HG02943 (cell line): ENCODE results near the gene CREB3L1.
A peak's percentile ranks its signal among the peaks of the same experiment; 100 is the strongest.

Experiments
- ATAC-seq: cut with Tn5 transposase; IDR thresholded peaks from one replicate; pipeline ENCODE4 v1.9.1; 2021; ENCODE audit warnings: mild to moderate bottlenecking, low read depth, moderate library complexity; ENCODE audit not compliant: unreplicated experiment

Gene CREB3L1

DNA sequence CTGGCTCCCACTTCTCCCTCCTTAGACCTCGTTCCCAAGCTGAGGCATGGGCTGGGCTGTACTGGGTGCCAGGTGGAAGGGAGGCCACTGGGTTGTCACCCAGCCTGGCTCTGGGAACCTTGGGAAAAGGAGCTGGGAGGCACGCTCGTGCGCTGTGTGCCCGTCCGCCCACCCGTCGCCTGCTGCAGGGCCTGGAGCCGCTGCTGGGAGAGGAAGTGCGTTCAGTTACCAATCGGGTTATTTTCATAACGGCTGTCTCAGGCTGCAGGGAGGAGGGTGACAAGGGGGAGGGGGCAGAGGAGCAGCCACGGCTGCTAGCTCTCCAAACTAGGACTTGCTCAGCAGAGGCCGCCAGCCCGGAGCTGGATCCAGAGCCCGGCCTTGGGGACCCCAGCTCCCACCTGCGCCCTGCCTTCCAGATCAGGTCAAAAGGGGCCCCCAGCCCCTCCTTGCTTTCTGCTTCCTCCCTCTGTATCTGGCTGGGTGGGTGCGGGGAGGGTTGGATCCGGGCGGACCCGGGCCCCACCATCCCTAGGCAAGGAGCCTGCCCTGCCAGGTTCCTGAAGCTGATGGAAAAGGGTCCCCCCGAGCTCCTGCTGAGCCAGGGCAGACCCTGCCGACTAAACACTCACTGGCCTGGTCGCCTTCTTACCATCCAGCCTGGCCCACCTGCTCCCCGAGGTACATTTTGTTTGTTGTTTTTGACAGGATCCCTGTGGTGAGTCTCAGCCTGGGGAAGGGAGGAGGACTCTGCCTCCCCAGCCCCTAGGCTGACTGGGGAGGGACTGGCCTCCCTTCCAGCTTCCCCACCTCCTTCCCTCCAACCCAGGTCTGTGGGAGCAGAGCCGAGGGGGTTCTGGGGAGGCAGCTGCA lies 84.1 kb downstream of the CREB3L1 start:
- peak; percentile 72 for ATAC-seq

DNA sequence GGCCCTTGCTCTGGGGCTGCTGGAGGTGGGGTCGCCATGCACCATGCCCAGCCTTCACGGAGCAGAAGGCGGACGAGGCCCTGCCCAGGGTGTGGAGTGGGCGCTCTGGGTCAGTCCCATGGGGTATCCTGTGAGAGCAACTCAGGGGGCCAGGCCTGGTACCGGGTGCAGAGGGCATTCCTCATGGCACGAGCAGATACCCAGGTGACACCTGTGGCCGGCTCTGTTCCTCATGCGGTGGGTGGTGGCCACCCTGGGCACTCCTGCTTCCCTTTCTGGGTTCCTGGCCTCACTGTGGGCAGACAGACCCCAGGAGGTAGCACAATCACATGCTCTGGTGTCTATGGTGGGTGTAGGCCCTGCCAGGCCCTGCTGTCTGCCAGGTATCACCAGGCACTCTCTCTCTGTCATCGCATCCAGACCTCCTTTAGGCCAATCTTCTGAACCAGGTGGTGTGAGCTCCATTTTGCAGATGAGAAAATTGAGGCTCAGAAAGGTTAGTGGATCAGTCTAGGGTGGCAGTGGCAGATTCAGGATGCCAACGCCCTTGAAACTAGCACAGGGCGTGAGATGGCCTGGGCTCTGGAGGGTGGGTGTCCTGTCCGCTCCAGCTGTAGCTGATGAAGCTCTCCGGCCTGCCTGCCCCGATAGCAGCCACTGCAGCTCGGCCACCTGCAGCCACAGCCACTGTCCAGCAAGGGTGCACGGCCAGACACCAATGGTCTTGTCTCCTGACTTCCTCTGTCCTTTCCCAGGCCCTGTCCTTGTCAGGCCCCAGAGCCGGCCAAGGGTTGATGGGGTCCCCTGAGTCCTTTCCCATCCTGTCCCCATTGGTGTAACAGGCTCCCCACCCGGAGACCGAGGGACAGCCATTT lies 84.9 kb downstream of the CREB3L1 start:
- ATAC-seq: peak; percentile 8

- no peak for ATAC-seq
Measured at GRCh38 chr11:46363031-46363407, 85.6 kb downstream of the CREB3L1 start.

DNA sequence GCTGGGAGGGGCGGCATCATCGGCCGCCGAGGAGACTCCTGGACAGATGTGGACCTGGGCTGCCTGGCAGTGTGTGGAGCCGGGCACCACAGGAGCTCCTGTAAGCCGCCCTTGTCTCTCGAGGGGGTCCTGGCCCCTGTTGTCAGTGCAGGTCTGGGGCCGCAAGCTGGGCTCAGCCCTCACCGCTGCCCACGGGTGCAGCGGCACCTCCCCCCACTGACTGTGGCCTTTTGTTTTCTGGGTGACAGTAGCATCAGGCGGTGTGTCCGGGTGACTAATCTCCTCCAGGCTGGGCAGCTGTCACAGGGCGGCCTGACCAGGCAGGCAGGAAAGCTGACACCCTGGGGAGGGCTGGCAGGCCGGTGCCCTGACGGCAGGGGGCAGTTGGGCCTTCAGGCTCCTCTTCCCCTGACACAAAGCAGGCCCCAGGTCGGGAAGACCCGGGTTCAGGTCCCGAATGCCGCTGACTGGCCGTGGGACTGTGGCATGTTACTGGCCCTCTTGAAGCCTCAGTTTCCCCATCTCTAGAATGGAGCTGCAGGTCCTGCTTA lies 86.1 kb downstream of the CREB3L1 start:
- no peak for ATAC-seq

- no peak for ATAC-seq
Measured at GRCh38 chr11:46364056-46364455, 86.6 kb downstream of the CREB3L1 start.

GRCh38 chr11:46364791-46365190 lies 87.3 kb downstream of the CREB3L1 start:
- ATAC-seq: no peak

DNA sequence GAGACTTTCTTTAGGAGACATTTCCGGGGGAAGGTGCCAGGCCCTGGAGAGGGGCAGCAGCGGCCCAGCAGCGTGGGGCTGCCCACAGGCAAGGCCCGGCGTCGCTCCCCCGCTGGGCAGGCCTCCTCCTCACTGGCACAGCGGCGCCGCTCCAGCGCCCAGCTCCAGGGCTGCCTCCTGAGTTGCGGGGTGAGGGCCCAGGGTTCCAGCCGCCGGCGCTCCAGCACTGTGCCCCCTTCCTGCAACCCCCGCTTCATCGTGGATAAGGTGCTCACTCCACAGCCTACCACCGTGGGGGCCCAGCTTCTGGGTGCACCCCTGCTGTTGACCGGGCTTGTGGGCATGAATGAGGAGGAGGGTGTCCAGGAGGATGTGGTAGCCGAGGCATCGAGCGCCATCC lies 88.8 kb downstream of the CREB3L1 start:
- ATAC-seq: no peak

GRCh38 chr11:46366661-46367161 lies 89.2 kb downstream of the CREB3L1 start:
- ATAC-seq: no peak

GRCh38 chr11:46367244-46367915 lies 89.9 kb downstream of the CREB3L1 start:
- no peak for ATAC-seq

GRCh38 chr11:46367916-46368267 lies 90.4 kb downstream of the CREB3L1 start:
- no peak for ATAC-seq

- ATAC-seq: no peak
Measured at GRCh38 chr11:46369458-46370152, 92.1 kb downstream of the CREB3L1 start.

GRCh38 chr11:46370253-46370652 lies 92.8 kb downstream of the CREB3L1 start:
- no peak for ATAC-seq
